HL-60/S4 (cell line): ENCODE data around the gene MME.
"Not testable (repeated sequence)": the region's sequence is repeated elsewhere in the genome, so short reads cannot be mapped to it uniquely, and the experiment has no call there.

ENCODE experiments used
- in situ Hi-C: fragments of 300-500 bp; cut with MboI; formaldehyde crosslinking; loops from 2 replicates; pipeline ENCODE4 v1.14.3; 2022; ENCODE audit warnings: low sequenced_read_pairs

MME gene

GRCh38 chr3:155190691-155191090, 110.6 kb downstream of the MME start:
- in situ Hi-C loops = no loop called here

GRCh38 chr3:155192957-155193746, 113.0 kb downstream of the MME start:
- in situ Hi-C loops = no loop called here

DNA sequence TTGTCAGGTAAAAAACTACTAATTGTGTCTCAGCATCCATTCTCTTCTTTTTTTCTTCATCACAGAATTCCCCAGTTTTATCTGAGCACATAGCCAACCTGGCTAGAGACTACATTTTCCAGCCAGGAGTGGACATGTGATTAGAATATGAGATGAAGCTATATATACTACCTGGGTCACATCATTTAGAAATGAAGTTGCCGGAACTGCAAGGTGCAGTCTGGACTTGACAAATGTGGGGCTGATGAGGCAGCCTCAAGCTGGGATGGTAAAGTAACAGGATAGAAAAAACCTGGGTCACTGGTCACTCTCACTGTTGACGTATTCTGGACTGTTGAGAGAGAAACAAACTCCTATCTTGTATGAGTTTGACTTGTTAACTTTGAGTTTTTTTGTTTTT, 113.7 kb downstream of the MME start:
- in situ Hi-C loops = no loop called here

DNA sequence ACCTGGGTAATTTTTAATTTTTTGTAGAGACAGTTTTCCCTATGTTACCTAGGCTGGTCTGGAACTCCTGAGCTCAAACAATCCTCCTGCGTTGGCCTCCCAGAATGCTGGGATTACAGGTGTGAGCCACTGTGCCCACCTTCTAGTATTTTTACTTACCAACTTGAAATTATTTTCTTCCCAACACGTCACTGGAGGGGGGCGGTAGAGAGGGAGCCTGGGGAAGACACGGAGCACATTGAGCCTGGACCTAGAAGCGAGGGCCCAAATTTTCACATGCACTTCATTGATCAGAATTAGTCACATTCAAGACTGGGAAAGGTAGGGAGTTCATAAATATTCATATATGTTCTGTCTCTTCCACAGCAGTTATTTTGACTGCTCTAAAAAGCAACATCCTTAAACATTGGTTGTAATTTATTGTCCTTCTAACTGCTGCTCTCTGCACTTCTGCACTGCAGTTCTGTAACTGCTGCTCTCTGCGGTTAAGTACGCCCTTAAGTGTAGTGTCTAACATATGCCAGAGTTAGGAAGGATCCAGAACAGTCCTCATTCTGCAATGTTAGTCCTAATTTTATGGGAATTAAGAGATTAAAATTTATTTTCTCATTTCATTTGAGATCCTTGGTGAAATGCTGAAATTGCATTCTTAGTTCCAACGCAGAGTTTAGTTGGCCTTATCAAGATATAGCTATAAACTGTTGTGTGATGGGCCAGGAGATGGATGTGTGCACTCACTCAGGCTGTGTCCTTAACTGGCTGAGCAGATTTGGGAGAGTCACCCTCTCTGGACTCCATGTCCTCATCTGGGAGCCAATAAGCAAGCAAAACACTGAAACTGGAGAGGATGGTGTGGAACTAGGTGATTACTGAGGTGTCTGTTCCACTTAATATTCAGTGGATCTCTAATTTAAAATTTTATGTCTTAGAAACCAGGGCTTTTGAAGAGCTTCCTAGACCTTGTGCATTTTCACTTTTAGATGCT, 115.1 kb downstream of the MME start:
- in situ Hi-C loops = no loop called here

- in situ Hi-C loops = no loop called here
These were observed 116.3 kb downstream of the MME start for GRCh38 chr3:155196131-155197021.

DNA sequence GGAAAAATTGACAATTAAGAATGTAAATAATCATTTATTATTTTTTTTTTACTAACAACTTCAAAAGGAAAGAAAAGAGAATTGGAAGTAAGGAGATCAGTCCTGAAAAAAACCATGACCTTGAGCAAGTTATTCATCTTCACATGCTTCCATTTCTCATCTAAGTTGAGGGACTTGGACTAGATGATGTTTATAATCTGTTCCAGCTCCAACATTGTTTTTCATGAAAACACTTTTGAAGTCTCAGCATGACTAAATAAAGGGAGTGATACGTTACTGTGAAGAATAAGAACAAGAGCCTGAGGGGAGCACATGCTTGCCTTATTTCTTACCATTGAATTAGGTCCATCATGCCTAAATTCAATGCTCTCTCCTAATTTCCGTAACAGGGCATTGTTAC, 117.7 kb downstream of the MME start:
- in situ Hi-C loops = no loop called here

DNA sequence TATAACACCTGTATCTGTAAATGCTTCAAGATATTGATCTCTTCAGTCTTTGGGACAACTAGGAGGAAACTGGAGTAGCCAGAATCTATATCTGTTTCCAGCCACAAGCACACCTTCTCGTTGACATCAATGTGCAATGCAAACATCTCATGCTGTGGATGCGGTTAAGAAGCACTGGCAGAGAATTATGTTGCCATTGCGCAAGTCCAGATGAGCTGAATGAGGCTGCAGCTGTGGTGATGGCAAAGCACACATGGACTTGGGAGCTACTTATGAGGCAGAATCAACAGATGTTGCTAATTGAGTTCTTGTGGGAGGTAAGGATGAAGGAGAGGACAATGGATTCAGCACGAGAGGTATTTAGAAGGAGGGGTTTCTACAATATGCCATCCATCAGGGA, 122.5 kb downstream of the MME start:
- in situ Hi-C loops = no loop called here

- in situ Hi-C loops = no loop called here
These were observed 124.7 kb downstream of the MME start for GRCh38 chr3:155204851-155205250.

DNA sequence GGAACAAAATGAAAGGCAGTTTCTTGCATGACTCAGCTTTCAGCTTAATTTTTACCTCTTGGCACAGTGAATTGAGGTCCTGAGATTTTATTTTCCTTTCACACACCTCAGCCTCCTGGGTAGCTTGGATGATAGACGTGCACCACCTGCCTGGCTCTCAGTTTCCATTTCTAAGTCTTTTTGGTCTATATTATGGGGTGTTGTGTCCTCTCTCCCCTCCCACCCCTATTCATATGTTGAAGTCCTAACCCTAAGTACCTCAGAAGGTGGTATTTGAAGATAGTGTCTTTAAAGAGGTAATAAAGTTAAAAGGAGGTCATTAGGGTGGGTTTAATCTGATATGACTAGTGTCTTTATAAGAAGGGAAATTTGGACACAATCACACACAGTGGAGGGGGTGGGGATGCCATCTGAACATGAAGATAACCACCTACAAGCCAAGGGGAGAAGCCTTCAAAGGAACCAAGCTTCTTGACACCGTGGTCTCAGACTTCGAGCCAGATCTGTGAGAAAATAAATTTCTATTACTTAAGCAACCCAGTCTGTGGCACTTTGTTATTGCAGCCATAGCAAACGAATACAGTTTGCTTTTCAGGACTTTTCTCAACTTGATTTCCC, 128.2 kb downstream of the MME start:
- in situ Hi-C loops = no loop called here

DNA sequence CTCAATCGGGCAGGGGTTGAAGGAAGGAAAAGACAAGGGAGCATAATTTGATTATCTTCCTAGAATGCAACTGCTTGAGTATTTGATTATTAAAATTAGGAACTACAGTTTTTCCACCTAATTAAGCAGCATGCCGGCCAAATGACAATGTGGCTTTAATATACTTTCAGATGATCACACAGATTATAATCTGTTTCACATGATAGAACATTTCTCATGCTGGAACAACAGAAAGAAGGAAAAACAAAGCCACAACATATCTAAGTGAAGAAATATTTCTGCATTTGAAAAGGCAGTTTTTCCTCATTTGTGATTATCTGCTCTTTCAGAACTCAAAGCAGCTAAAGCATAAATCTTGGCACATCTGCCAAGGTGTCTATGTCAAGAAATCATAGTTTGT, 130.6 kb downstream of the MME start:
- in situ Hi-C loops = no loop called here

DNA sequence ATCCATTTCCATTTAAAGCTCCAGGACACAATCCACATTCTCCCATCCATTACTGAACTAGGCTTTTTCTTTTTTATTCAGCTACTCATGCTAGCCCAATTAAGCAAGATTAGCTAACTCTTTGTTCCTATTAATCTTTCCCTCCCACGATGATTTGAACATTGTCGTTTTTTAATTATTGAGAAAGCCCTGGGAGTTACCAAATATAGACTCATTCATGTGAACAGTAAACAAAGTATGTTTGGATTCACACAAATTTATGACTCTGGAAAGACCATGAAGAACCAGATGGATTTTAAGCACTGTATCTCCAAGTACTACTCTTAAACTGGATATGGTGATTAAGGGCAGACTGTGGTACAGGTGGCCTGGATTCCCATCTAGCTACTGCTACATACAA, 131.1 kb downstream of the MME start:
- in situ Hi-C loops = no loop called here

GRCh38 chr3:155211940-155212339, 131.8 kb downstream of the MME start:
- in situ Hi-C loops = no loop called here

DNA sequence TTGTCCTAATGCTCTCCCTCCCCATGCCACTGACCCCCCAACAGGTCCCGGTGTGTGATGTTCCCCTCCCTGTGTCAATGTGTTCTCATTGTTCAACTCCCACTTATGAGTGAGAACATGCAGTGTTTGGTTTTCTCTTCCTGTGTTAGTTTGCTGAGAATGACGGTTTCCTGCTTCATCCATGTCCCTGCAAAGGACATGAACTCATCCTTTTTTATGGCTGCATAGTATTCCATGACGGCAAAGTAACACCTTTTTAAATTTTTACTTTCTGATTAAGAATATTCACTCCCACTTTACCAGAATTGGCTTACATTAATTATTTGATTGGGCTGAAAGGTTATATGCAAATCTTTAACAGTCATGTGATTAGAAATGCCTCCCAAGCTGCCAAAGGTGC, 135.9 kb downstream of the MME start:
- in situ Hi-C loops = not testable (repeated sequence)

DNA sequence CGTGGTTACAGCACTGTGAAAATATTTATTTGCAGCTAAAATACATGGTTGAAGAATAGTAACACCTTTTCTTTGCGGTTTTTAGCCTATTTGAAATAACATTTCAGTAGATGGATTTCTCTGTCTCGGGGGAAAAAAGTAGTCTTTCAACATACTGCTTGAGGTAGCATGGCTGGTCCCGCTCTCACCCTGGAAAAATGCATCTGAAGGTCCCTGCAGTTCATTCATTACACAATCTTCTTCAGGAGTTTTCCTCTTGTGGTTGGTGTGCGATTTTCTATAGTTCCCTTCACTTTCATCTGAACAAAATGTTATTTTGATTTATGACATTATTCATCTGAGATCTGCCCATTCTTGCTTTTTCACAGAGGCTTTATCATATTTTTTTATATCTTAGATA, 137.5 kb downstream of the MME start:
- in situ Hi-C loops = no loop called here

DNA sequence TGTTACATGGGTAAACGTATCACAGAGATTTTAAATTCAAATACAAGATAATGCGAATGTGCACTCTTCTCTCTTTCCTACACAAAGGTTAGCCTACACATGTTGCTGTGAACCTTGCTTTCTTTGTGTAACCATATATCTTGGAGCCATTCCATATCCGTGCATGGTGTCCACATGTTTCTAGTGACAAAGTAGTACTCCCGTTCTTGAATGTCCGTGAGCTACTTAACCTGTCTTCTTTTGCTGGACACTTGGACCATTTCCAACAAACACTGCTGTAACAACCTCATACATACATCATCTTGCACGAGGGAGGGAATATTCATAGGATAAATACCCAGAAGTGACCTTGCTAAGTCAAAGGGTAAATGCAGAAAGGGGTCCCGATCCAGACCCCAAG, 138.3 kb downstream of the MME start:
- in situ Hi-C loops = no loop called here

DNA sequence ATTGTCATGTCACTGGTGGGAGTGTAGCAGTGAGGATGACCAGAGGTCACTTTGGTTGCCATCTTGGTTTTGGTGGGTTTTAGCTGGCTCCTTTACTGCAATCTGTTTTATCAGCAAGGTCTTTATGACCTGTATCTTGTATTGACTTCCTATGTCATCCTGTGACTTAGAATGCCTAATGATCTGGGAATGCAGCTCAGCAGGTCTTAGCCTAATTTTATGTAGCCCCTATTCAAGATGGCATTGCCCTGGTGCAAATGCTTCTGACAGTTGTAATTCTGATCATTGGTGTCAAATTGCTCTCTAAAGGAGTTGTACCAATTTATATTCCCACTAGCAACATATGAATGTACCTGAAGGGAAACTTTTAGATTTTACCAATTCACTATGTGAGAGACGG, 139.0 kb downstream of the MME start:
- in situ Hi-C loops = no loop called here

DNA sequence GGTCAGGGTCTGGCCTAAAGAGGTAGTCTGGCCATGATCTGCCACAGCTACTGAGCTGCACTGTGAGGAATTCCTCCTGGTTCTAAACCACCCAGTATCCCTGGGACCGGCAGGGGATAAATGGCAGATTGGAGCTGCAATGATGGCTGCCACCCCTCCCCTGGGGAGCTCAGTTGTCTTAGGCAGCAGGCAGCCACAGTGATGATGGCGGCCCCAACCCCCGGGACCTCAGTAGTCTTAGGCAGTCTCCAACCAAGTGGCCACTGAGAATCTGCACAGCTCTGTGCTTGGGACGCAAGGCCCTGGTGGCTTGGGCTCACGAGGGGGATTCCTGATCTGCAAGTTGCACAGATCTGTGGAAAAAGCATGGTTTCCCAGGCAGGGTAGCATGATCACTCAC, 145.3 kb downstream of the MME start:
- in situ Hi-C loops = no loop called here

DNA sequence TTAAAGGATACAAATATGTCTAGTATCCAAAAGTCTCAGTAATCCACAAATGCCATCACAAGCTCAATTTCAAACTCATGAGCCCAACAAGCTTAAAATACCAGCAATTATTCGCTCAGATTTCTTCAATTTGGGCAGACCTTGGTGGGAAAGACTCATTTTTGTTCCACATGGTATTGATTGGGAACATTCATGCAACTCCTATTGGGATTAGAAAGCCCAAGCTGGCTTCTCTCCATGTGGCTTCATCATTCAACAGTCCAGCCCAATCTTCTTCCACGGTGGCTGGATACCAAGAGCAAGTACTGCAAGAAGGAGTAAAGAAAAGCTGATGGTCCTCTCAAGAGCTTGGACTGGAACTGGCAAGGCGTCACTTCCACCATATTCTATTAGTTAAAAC, 147.0 kb downstream of the MME start:
- in situ Hi-C loops = no loop called here

GRCh38 chr3:155228676-155229075, 148.6 kb downstream of the MME start:
- in situ Hi-C loops = no loop called here

GRCh38 chr3:155229086-155229485, 149.0 kb downstream of the MME start:
- in situ Hi-C loops = no loop called here

DNA sequence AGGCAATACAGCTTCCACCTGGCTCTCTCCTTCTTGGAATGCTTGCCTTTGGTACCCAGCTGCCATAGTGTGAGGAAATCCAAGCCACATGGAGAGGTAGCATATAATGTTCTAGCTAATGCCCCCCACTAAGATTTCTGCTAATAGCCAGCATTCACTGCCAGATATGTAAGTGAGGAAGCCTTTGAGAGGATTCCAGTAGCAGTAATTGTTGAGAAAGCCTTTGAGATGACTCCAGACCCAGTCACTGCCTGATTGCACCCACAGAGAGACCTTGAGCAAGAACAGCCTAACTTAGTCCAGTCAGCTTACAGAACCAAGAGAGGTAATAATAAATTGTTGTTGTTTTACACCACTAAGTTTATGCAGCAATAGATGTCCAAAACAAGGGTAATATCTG, 150.3 kb downstream of the MME start:
- in situ Hi-C loops = no loop called here
